Gastrocnemius medialis (tissue), 4 donors: Measurements from ENCODE around the gene RASSF5. TPM values are rescaled to one million over a fixed set of nuclear protein-coding genes. Genes with fewer than 3 reads are reported as not detected.
"Not testable (repeated sequence)": the region's sequence is repeated elsewhere in the genome, so short reads cannot be mapped to it uniquely, and the experiment has no call there.

Source experiments
- ATAC-seq, 2 donors: fragments of 150-250 bp; one replicate each; pipeline ENCODE4 v1.9.1; 2016
- DNase-seq, 2 donors: peaks; one replicate each; pipeline ENCODE4 v3.0.0-alpha.2; 2019
- H3K27ac ChIP-seq, 4 donors: fragments of 200-600 bp; sonication (generic); 1 replicate in 1 of 4; 2 replicates in 3 of 4; pipeline ENCODE4 v1.5.1; 2016 to 2018; ENCODE audit warnings: mild to moderate bottlenecking in 2 of 4, moderate library complexity in 1 of 4
- H3K27me3 ChIP-seq, 3 donors: fragments of 200-600 bp; sonication (generic) in 2 of 3; 1 replicate in 1 of 3; 2 replicates in 2 of 3; pipeline versions ENCODE4 v1.5.1 to v1.6.0; 2016 to 2019; ENCODE audit warnings: mild to moderate bottlenecking in 1 of 3, moderate library complexity in 1 of 3
- H3K36me3 ChIP-seq, 2 donors: fragments of 200-600 bp; sonication (generic) in 1 of 2; one replicate each; pipeline ENCODE4 v1.5.1; 2017 to 2018
- H3K4me1 ChIP-seq, 2 donors: fragments of 200-600 bp; sonication (generic) in 1 of 2; one replicate each; pipeline ENCODE4 v1.5.1; 2016 to 2017; ENCODE audit warnings: mild to moderate bottlenecking in 2 of 2
- H3K4me3 ChIP-seq, 4 donors: fragments of 200-600 bp; sonication (generic) in 3 of 4; 1 replicate in 1 of 4; 2 replicates in 3 of 4; pipeline ENCODE4 v1.5.1; 2016 to 2019; ENCODE audit warnings: mild to moderate bottlenecking in 2 of 4
- H3K9me3 ChIP-seq, 3 donors: fragments of 200-600 bp; sonication (generic) in 2 of 3; 1 replicate in 1 of 3; 2 replicates in 2 of 3; pipeline ENCODE4 v1.5.1; 2016 to 2019
- CTCF ChIP-seq, 5 experiments: fragments of 450-650 bp in 3 of 5; fragments of 200-600 bp in 2 of 5; sonication (generic) in 2 of 5; IDR thresholded peaks in 4 of 5; conservative IDR thresholded peaks in 1 of 5; 1 replicate in 4 of 5; 2 replicates in 1 of 5; pipeline ENCODE4 v1.5.1; 2016 to 2019; ENCODE audit warnings: antibody characterized with exemption in 5 of 5, mild to moderate bottlenecking in 3 of 5, moderate library complexity in 3 of 5
- POLR2A ChIP-seq, 2 donors: fragments of 450-650 bp; IDR thresholded peaks; one replicate each; pipeline ENCODE4 v1.6.1; 2017; ENCODE audit warnings: antibody characterized with exemption in 2 of 2, mild to moderate bottlenecking in 2 of 2, moderate library complexity in 2 of 2
- in situ Hi-C, 4 donors: fragments of 200-750 bp; cut with MboI; loops; one replicate each; pipeline versions ENCODE4 v1.15.0 to v1.8.0; 2017; ENCODE audit warnings: low sequenced_read_pairs in 4 of 4
- intact Hi-C: fragments of 100-400 bp; cut with DNase I; formaldehyde crosslinking; loops from one replicate; pipeline ENCODE4 v1.15.1; 2023; ENCODE audit warnings: low total_unique reads
- total RNA-seq, 4 donors: library from RNA; depleted of rRNA; stranded (reverse); fragments of >200 nt; gene quantifications; one replicate each; pipeline versions ENCODE4 v1.1.0 to v1.2.3, GENCODE V29; 2016

The RASSF5 gene
- total RNA-seq, 4 donors from 2014 or later = 5.9 to 15.9 (median 9.4) TPM

- no peak overlapping the region for H3K4me3 ChIP-seq
- in situ Hi-C loops = loop anchor here (5.0 to 10.0 kb wide), 4 partner anchors 33 to 96 kb away; no protein-coding TSS in a partner anchor
Measured at GRCh38 chr1:206580438-206581113, 73.2 kb downstream of the RASSF5 start.

GRCh38 chr1:206581114-206581497 is 73.8 kb downstream of the RASSF5 start:
- Histone ChIP-seq H3K27ac (peak overlapping the region in 3 of 4 donors; percentile 60 to 79 (median 75)), H3K4me1 (peaks cover 14 to 26% of the 10 kb centered on the region in 2 donors)
- H3K36me3 ChIP-seq, H3K4me3 ChIP-seq, H3K9me3 ChIP-seq, ATAC-seq, DNase-seq, H3K27me3 ChIP-seq, intact Hi-C loops: not testable (repeated sequence)
- in situ Hi-C loops = loop anchor here (5.0 to 10.0 kb wide), 4 partner anchors 34 to 96 kb away; no protein-coding TSS in a partner anchor

More at GRCh38 chr1:206580438-206581113, 73.2 kb downstream of the RASSF5 start:
- no peak for ATAC-seq
- peak overlapping the region; percentile 60 to 85 (median 77) for H3K27ac ChIP-seq
- no peaks in the 10 kb centered on the region for H3K9me3 ChIP-seq
- TF ChIP-seq CTCF (IDR thresholded peaks at IDR 0.05 in 4 of 5, conservative IDR thresholded peaks at IDR 0.05 in 1 of 5) (no peak), POLR2A (IDR thresholded peaks at IDR 0.05) (no peak)
- H3K36me3 ChIP-seq = peaks cover 0 to 3% of the 10 kb centered on the region in 2 donors
- H3K4me1 ChIP-seq = peaks cover 14 to 26% of the 10 kb centered on the region in 2 donors
- intact Hi-C loops = no loop called here
- no peaks in the 10 kb centered on the region for H3K27me3 ChIP-seq
- DNase-seq = no peak

GRCh38 chr1:206581571-206581981 is 74.2 kb downstream of the RASSF5 start:
- TF ChIP-seq CTCF (IDR thresholded peaks at IDR 0.05 in 4 of 5, conservative IDR thresholded peaks at IDR 0.05 in 1 of 5) = no peak
- TF ChIP-seq POLR2A (IDR thresholded peaks at IDR 0.05) = no peak
- in situ Hi-C loops (loop anchor here (5.0 to 10.0 kb wide), 4 partner anchors 34 to 97 kb away; no protein-coding TSS in a partner anchor), intact Hi-C loops (no loop called here)
- no peak overlapping the region for H3K4me3 ChIP-seq
- H3K36me3 ChIP-seq = peaks cover 0 to 10% of the 10 kb centered on the region in 2 donors
- no peaks in the 10 kb centered on the region for H3K9me3 ChIP-seq
- H3K4me1 ChIP-seq = peaks cover 14 to 26% of the 10 kb centered on the region in 2 donors
- no peaks in the 10 kb centered on the region for H3K27me3 ChIP-seq
- no peak overlapping the region for H3K27ac ChIP-seq
- ATAC-seq = no peak
- no peak for DNase-seq

- Histone ChIP-seq H3K4me1 (peaks cover 14 to 26% of the 10 kb centered on the region in 2 donors), H3K9me3 (no peaks in the 10 kb centered on the region), H3K27ac (no peak overlapping the region), H3K36me3 (peaks cover 0 to 18% of the 10 kb centered on the region in 2 donors), H3K27me3 (no peaks in the 10 kb centered on the region), H3K4me3 (no peak overlapping the region)
- TF ChIP-seq POLR2A (IDR thresholded peaks at IDR 0.05) = no peak
- no peak for TF ChIP-seq CTCF (IDR thresholded peaks at IDR 0.05 in 4 of 5, conservative IDR thresholded peaks at IDR 0.05 in 1 of 5)
- ATAC-seq = no peak
- intact Hi-C loops (no loop called here), in situ Hi-C loops (loop anchor here (5.0 to 10.0 kb wide), 4 partner anchors 35 to 98 kb away; no protein-coding TSS in a partner anchor)
- no peak for DNase-seq
Measured at GRCh38 chr1:206582537-206582936, 75.2 kb downstream of the RASSF5 start.

- Histone ChIP-seq H3K9me3 (no peaks in the 10 kb centered on the region), H3K4me1 (peaks cover 14 to 26% of the 10 kb centered on the region in 2 donors), H3K4me3 (no peak overlapping the region), H3K27ac (no peak overlapping the region), H3K36me3 (peaks cover 0 to 24% of the 10 kb centered on the region in 2 donors), H3K27me3 (no peaks in the 10 kb centered on the region)
- intact Hi-C loops = loop anchor here (1.0 kb wide), 2 partner anchors 38 to 93 kb away; no protein-coding TSS in a partner anchor
- DNase-seq (no peak), ATAC-seq (no peak)
- TF ChIP-seq POLR2A (IDR thresholded peaks at IDR 0.05) (no peak), CTCF (IDR thresholded peaks at IDR 0.05 in 4 of 5, conservative IDR thresholded peaks at IDR 0.05 in 1 of 5) (no peak)
- in situ Hi-C loops = loop anchor here (5.0 to 10.0 kb wide), 4 partner anchors 36 to 98 kb away; no protein-coding TSS in a partner anchor
Measured at GRCh38 chr1:206582971-206583706, 75.8 kb downstream of the RASSF5 start.
